Adipocyte (in vitro differentiated cells): ENCODE measurements around the gene GDF2.

Experiments used
- DNase-seq: peaks from one replicate; pipeline ENCODE4 v3.0.0-alpha.2; 2015; ENCODE audit warnings: low read depth
- H3K27me3 ChIP-seq: replicated peaks from 2 replicates; pipeline ENCODE4 v1.7.0; 2013; ENCODE audit warnings: mild to moderate bottlenecking, low read length, moderate library complexity; ENCODE audit not compliant: control insufficient read depth, insufficient read depth
- H3K36me3 ChIP-seq: 2 replicates; pipeline ENCODE4 v1.7.0; 2013; ENCODE audit warnings: low read length, mild to moderate bottlenecking, moderate library complexity; ENCODE audit not compliant: control insufficient read depth, insufficient read depth, severe bottlenecking
- H3K4me1 ChIP-seq: 2 replicates; pipeline ENCODE4 v1.7.0; 2013; ENCODE audit warnings: mild to moderate bottlenecking, low read length, moderate library complexity; ENCODE audit not compliant: control insufficient read depth, insufficient read depth
- H3K4me3 ChIP-seq: 2 replicates; pipeline ENCODE4 v1.7.0; 2013; ENCODE audit warnings: mild to moderate bottlenecking, low read length, moderate library complexity
- H3K9ac ChIP-seq: 2 replicates; pipeline ENCODE4 v1.7.0; 2013; ENCODE audit warnings: mild to moderate bottlenecking, low read length, moderate library complexity
- H3K9me3 ChIP-seq: 2 replicates; pipeline ENCODE4 v1.7.0; 2013; ENCODE audit warnings: mild to moderate bottlenecking, low read length, moderate library complexity; ENCODE audit not compliant: control insufficient read depth

GDF2 gene

DNA sequence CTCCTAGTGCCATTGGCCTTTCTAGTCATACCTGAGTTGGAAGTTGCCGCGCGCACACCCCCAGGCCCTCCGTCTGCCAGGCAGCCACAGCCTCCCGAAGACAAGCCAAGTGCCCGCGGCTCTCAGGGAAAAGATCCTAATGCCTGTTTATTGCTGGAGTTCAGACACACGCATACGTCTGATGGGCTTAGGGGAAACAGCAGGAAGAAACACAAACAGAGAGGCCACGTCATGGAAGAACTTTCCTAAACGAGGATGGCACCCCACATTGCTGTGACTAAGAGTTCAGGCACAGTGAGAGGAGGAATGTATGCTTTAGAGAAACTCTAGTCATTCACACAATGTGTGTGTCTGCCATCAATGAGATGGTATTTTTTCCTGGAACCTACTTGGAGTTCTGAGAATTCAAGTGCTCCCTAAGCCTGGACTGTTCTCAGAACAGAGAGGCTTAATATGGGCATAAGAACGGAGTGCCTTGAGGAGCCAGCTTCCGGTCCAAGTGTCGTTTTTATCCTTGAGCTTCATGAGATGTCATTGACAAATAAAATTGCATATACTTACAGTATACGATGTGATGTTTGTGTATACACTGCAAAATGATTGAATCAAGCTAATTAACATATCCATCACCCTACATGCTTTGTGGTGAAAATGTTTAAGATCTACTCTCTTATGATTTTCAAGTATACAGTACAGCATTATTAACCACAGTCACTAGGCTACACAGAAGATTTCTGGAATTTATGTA, 14.3 kb downstream of the GDF2 start:
- Histone ChIP-seq H3K36me3 (no peaks in the 10 kb centered on the region), H3K9me3 (no peaks in the 10 kb centered on the region), H3K27me3 (peaks cover 22% of the 10 kb centered on the region), H3K9ac (no peak overlapping the region), H3K4me1 (no peaks in the 10 kb centered on the region), H3K4me3 (no peak overlapping the region)
- no peak for DNase-seq

DNA sequence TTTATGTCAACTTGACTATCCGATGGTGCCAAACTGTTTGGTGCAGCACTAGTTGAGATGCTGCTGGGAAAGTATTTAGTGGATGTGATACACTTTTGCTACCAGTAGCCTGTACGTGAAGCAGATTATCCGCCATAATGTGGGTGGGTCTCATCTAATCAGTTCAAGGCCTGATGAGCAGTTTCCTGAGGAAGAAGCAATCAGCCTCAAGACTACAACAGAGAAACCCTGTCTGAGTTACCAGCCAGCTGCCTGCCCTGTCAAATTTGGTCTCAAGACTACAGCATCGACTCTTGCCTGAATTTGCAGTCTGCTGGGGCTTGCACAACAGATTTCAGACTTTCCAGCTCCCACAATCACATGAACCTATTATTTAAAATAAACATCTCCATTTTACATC, 15.1 kb downstream of the GDF2 start:
- no peak for DNase-seq
- peaks cover 22% of the 10 kb centered on the region for H3K27me3 ChIP-seq
- H3K9me3 ChIP-seq: no peaks in the 10 kb centered on the region
- H3K4me1 ChIP-seq: no peaks in the 10 kb centered on the region
- no peak overlapping the region for H3K9ac ChIP-seq
- H3K36me3 ChIP-seq: no peaks in the 10 kb centered on the region
- H3K4me3 ChIP-seq: no peak overlapping the region

DNA sequence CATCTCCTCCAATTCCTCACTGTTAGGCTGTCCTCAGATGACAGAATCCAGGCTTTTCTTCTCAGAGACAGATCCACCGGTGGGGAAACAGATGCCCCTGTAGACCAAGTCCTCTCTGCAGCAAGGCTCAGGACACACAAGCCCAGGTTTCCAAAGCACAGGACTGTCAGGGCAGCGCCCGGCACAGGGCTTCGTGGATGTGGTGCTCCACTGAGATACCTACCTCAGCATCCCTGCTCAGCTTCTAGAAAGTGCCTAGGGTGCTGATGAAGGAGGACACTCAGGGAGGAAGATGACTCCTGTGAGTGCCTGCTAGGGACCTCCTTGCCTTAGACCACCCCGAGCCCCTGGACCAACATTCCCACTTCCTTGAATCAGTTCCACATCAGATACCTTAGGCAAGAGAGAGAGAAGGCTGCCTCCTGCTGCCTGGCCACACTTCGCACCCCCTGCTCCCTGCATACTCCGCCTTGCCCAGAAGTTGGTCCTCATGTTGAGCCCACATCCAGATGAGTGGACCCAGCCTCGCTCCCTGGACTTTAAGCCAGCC, 17.0 kb downstream of the GDF2 start:
- Histone ChIP-seq H3K36me3 (no peaks in the 10 kb centered on the region), H3K9ac (no peak overlapping the region), H3K27me3 (peaks cover 18% of the 10 kb centered on the region), H3K4me3 (no peak overlapping the region), H3K4me1 (no peaks in the 10 kb centered on the region), H3K9me3 (no peaks in the 10 kb centered on the region)
- DNase-seq: no peak

DNA sequence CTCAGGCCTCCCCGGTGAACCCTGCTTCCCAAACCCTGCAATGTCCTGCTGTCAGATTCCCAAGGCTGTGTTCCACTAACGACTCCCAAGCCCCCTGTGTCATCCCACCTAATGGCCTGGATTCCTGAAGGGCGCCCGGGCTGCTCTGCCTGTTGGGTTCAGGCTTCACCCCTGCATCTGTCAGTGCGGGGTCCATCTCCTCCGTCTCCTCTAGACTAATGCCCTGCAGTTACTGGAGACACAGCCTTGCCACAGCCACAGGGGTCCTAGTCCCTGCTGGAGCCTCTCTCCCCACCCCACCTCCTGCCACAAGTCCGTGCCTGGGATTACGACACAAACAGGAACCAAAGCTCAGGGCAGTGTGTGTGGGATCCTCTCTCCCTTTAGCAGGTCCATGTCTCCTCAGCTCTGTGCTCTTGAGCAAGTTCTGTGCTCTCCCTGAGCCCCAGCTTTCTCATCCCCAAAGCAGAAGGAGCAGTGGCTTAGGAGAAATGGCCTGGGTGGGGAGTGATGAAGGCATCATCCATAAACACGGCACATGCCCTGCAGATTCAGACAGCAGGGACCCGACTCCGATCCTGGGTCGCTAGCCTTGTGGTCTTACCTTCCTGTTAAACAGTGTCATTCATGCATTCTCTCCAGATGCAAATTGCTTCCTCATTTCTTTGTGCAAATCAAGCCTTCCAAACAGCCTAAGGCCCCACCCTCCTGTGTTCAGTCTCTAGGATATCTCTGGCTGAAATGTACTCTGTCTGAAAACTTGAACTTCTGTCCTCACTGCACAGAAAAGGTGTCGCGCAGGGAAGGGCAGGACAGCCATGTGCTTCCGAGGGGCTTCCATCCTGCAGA, 17.7 kb downstream of the GDF2 start:
- no peaks in the 10 kb centered on the region for H3K4me1 ChIP-seq
- H3K4me3 ChIP-seq: no peak overlapping the region
- H3K36me3 ChIP-seq: no peaks in the 10 kb centered on the region
- no peak overlapping the region for H3K9ac ChIP-seq
- H3K27me3 ChIP-seq: peaks cover 13% of the 10 kb centered on the region
- H3K9me3 ChIP-seq: no peaks in the 10 kb centered on the region
- DNase-seq: no peak

DNA sequence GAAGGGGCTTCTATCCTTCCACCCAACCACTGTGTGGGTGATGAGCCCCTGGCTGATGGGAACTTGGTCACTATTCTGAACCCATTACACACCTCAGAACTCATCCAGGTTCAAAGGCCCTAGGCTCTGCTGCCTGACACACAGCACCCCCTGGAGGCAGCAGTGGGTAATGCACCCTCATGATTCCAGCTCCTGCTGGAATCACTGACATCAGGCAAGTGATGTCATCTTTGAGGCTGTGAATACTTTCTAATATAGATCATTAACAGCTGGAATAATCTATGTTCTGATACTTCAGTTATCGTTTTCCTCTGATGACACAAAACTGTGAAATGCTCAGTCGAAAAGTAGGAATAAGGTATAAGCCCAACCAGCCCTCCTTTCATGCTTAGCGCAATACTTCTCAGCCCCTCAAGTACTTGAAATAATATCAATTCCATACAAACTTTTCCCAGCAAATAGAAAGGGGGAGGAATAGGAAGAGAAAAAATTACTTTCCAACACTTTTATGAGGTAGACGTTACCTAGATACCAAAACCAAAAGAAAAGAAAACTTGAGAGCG, 18.4 kb downstream of the GDF2 start:
- DNase-seq: peak; percentile 57
- no peak overlapping the region for H3K9ac ChIP-seq
- no peaks in the 10 kb centered on the region for H3K9me3 ChIP-seq
- H3K4me3 ChIP-seq: no peak overlapping the region
- no peaks in the 10 kb centered on the region for H3K36me3 ChIP-seq
- peaks cover 15% of the 10 kb centered on the region for H3K27me3 ChIP-seq
- no peaks in the 10 kb centered on the region for H3K4me1 ChIP-seq

DNA sequence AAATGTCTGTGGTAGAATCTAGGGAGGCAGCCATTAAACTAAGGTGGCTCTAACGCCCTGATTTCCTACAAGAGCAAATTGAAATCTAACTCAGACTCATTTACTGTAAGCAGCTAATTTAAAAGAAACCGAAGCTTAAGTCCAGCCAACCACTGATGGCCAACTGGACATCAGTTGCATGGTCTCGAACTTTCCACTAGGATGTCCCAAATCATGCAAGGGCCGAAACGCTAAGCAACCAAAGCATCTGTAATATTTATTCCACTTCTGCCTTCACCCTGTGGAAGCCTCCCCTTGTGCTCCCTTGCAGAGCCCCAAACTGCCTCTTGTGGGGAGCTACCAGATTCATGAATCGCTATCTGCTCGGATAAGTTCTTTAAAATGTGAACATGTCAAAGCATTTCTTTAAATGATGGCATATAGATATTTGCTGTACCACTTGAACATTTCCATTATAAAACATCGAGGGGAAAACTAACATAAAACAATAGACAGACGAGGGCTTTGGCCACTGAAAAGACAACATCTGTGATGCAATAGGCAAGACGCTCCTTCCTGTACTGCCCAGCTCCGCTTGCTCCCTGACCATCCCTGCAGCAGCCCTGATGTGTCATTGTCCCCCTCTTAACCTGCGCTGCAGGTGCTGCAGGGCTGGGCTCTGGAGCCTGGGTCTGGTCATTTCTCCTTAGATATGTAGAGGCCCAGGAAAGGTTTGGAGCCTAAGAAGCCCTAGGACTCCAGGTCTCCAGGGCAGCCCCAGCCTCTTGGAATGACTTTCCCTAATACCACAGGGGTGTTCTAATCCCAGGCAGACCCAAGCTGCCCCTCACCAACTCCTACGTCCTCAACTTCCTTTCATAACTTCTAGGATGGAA, 23.0 kb downstream of the GDF2 start:
- H3K4me3 ChIP-seq: no peak overlapping the region
- no peaks in the 10 kb centered on the region for H3K36me3 ChIP-seq
- H3K9ac ChIP-seq: no peak overlapping the region
- no peaks in the 10 kb centered on the region for H3K9me3 ChIP-seq
- DNase-seq: no peak
- H3K4me1 ChIP-seq: no peaks in the 10 kb centered on the region
- peaks cover 13% of the 10 kb centered on the region for H3K27me3 ChIP-seq

DNA sequence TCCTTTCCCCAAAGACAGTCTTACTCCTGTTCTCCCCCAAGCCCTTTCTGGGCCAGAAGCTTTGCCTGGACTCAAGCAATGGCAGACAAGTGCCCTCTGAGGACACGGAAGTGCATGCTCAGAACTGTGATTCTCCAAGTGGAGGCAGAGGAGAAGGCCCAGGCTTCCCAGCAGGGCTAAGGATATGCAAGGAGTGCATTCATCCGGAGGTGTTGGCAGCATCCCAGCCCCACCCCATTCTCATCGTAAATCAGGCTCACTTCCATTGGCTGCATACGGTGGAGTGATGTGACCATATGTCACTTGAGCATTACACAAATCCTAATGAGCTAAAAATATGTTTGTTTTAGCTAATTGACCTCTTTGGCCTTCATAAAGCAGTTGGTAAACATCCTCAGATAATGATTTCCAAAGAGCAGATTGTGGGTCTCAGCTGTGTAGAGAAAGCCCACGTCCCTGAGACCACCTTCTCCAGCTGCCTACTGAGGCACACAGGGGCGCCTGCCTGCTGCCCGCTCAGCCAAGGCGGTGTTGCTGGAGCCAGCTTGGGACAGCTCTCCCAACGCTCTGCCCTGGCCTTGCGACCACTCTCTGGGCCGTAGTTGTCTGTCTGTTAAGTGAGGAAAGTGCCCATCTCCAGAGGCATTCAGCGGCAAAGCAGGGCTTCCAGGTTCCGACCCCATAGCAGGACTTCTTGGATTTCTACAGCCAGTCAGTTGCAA, 24.5 kb downstream of the GDF2 start:
- no peak overlapping the region for H3K9ac ChIP-seq
- H3K36me3 ChIP-seq: no peaks in the 10 kb centered on the region
- H3K27me3 ChIP-seq: peaks cover 16% of the 10 kb centered on the region
- H3K4me1 ChIP-seq: no peaks in the 10 kb centered on the region
- no peak for DNase-seq
- H3K4me3 ChIP-seq: no peak overlapping the region
- no peaks in the 10 kb centered on the region for H3K9me3 ChIP-seq

DNA sequence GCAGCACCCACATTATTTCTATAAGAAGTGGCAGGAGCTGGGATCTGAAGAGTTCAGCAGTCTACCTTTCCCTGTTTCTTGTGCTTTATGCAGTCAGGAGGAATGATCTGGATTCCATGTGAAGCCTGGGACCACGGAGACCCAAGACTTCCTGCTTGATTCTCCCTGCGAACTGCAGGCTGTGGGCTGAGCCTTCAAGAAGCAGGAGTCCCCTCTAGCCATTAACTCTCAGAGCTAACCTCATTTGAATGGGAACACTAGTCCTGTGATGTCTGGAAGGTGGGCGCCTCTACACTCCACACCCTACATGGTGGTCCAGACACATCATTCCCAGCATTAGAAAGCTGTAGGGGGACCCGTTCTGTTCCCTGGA, 25.0 kb downstream of the GDF2 start:
- Histone ChIP-seq H3K4me3 (no peak overlapping the region), H3K27me3 (peaks cover 17% of the 10 kb centered on the region), H3K9ac (no peak overlapping the region), H3K36me3 (no peaks in the 10 kb centered on the region), H3K9me3 (no peaks in the 10 kb centered on the region), H3K4me1 (no peaks in the 10 kb centered on the region)
- no peak for DNase-seq

DNA sequence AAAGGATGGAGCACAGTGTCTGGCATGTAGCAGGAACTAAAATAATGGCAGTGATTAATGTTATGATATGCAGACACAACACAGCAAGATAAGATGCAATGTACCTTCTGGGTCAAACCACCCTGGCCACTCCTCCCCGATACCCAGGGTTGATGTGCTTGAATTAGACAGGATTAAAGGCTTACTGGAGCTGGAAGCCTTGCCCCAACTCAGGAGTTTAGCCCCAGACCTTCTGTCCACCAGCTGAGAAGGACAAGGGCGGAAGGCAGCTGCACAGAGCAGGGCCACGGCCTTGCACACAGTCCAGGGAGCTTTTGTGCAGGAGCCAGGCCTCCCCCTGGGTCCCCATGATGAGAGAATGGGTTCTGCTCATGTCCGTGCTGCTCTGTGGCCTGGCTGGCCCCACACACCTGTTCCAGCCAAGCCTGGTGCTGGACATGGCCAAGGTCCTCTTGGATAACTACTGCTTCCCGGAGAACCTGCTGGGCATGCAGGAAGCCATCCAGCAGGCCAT, 25.9 kb downstream of the GDF2 start, which contains the start of gene RBP3:
Gene RBP3 (plus strand): TSS at position 226 of the 514 bp plus-strand sequence. CDS start 122 bp downstream, at position 348.
- DNase-seq: no peak
- no peaks in the 10 kb centered on the region for H3K9me3 ChIP-seq
- H3K4me1 ChIP-seq: no peaks in the 10 kb centered on the region
- peaks cover 19% of the 10 kb centered on the region for H3K27me3 ChIP-seq
- no peak within 1 kb of the TSS for H3K9ac ChIP-seq
- no peaks in the 10 kb centered on the region for H3K36me3 ChIP-seq
- H3K4me3 ChIP-seq: no peak within 1 kb of the TSS
